HepG2 (cell line): ENCODE data around the gene LIG4. TPM values are rescaled to one million over a fixed set of nuclear protein-coding genes. Genes with fewer than 3 reads are reported as not detected.

ENCODE experiments used
- CBX5 ChIP-seq: sonication (generic); formaldehyde crosslinking; IDR thresholded peaks from 2 replicates; pipeline ENCODE4 v1.4.0; 2020; ENCODE audit warnings: missing genetic modification reagents, borderline replicate concordance
- DNMT3B ChIP-seq: conservative IDR thresholded peaks from 2 replicates; pipeline ENCODE4 v1.6.1; 2016; ENCODE audit warnings: missing biosample characterization, control low read depth
- IRF9 ChIP-seq: sonication (generic); formaldehyde crosslinking; IDR thresholded peaks from 2 replicates; pipeline ENCODE4 v1.8.0; 2022; ENCODE audit warnings: missing genetic modification reagents, mild to moderate bottlenecking, borderline replicate concordance
- KIAA2018 ChIP-seq: sonication (generic); formaldehyde crosslinking; IDR thresholded peaks from 2 replicates; pipeline ENCODE4 v1.5.0; 2020; ENCODE audit warnings: mild to moderate bottlenecking, missing genetic modification reagents, borderline replicate concordance
- PATZ1 ChIP-seq: sonication (generic); formaldehyde crosslinking; IDR thresholded peaks from 2 replicates; pipeline ENCODE4 v1.4.0; 2020; ENCODE audit warnings: missing genetic modification reagents
- RAD21 ChIP-seq: fragments of 450-650 bp; formaldehyde crosslinking; IDR thresholded peaks from 2 replicates; pipeline ENCODE4 v1.5.0; 2020; ENCODE audit warnings: mild to moderate bottlenecking
- SP1 ChIP-seq, 2 experiments: fragments of 450-650 bp in 1 of 2; sonication (generic) in 1 of 2; formaldehyde crosslinking in 1 of 2; IDR thresholded peaks; 2 replicates each; pipeline versions ENCODE4 v1.4.0 to v1.6.1; 2016 to 2020; ENCODE audit warnings: missing genetic modification reagents in 1 of 2
- SPEN ChIP-seq: sonication (generic); formaldehyde crosslinking; IDR thresholded peaks from 2 replicates; pipeline ENCODE4 v1.5.1; 2020; ENCODE audit warnings: low read depth, mild to moderate bottlenecking, missing genetic modification reagents
- THAP8 ChIP-seq: sonication (generic); formaldehyde crosslinking; IDR thresholded peaks from 2 replicates; pipeline ENCODE4 v1.5.1; 2020; ENCODE audit warnings: missing genetic modification reagents, mild to moderate bottlenecking, borderline replicate concordance
- ZNF317 ChIP-seq: sonication (generic); formaldehyde crosslinking; IDR thresholded peaks from 2 replicates; pipeline ENCODE4 v1.5.0; 2020; ENCODE audit warnings: mild to moderate bottlenecking, missing genetic modification reagents
- ZNF75D ChIP-seq: sonication (generic); formaldehyde crosslinking; IDR thresholded peaks from 2 replicates; pipeline ENCODE4 v1.8.1; 2023; ENCODE audit warnings: missing genetic modification reagents, mild to moderate bottlenecking, borderline replicate concordance
- ZSCAN5A ChIP-seq: sonication (generic); formaldehyde crosslinking; IDR thresholded peaks from 2 replicates; pipeline ENCODE4 v1.8.0; 2022; ENCODE audit warnings: mild to moderate bottlenecking, missing genetic modification reagents, borderline replicate concordance
- polyA plus RNA-seq, 8 experiments: library from polyadenylated mRNA; depleted of rRNA in 3 of 8; stranded (reverse) in 7 of 8; unstranded in 1 of 8; fragments of >200 nt; fragmentation: Illumina TruSeq in 4 of 8; extraction: Trizol in 4 of 8; gene quantifications; 2 replicates each; pipeline versions ENCODE4 v1.2.1 to v1.2.3, GENCODE V29; 2011 to 2016; ENCODE audit warnings: low read depth in 4 of 8, missing spikeins in 1 of 8, mixed read lengths in 1 of 8; ENCODE audit not compliant: insufficient read depth in 1 of 8
- total RNA-seq, 5 experiments: library from RNA; depleted of rRNA; stranded (reverse); fragments of >200 nt; fragmentation: Illumina TruSeq; extraction: Trizol; gene quantifications; 2 replicates each; pipeline ENCODE4 v1.2.3, GENCODE V29; 2016; ENCODE audit warnings: low read depth in 1 of 5

LIG4 gene
- total and polyA plus RNA-seq, 2 of the 13 experiments (the other 11 are each of a cell fraction or from before 2014, with no cell fraction given): 4.0 to 4.5 TPM

- TF ChIP-seq CBX5 (CRISPR knock-in tag): peak; percentile 82; the same call in 1 of the 2 replicates
- TF ChIP-seq RAD21 (CRISPR knock-in tag): peak; percentile 44
- TF ChIP-seq ZNF317: 0 out of 2 replicates have a peak, but pooled peaks have one; percentile 17
- TF ChIP-seq SPEN: peak; percentile 97
- 0 out of 2 replicates have a peak, but pooled peaks have one; percentile 70 for TF ChIP-seq DNMT3B (CRISPR knock-in tag)
- no peak for TF ChIP-seq KIAA2018 (CRISPR knock-in tag)
- peak; percentile 51; the same call in 1 of the 2 replicates for TF ChIP-seq IRF9 (CRISPR knock-in tag)
- peak; percentile 30; the same call in 1 of the 2 replicates for TF ChIP-seq THAP8 (CRISPR knock-in tag)
- TF ChIP-seq ZNF75D (CRISPR knock-in tag): no peak
- TF ChIP-seq ZSCAN5A (CRISPR knock-in tag): 0 out of 2 replicates have a peak, but pooled peaks have one; percentile 56
- TF ChIP-seq SP1 (IDR thresholded peaks at IDR 0.05): no peak
- TF ChIP-seq SP1 (CRISPR knock-in tag; IDR thresholded peaks at IDR 0.05): 0 out of 2 replicates have a peak, but pooled peaks have one; percentile 7
- peak; percentile 98 for TF ChIP-seq PATZ1 (CRISPR knock-in tag)
These were observed 3.0 kb upstream of the LIG4 start, which contains the start of gene ABHD13 (continued) for GRCh38 chr13:108218044-108218974.
